ENCODE measurements around the gene EML6. TPM values are rescaled to one million over a fixed set of nuclear protein-coding genes. Genes with fewer than 3 reads are reported as not detected.

The EML6 gene
- total RNA-seq, 1 experiment from 2014 or later: 6.6 TPM

GRCh38 chr2:54927085-54927750, 203.8 kb downstream of the EML6 start:
- CTCF ChIA-PET: no interaction called here

More at GRCh38 chr2:54927085-54927750, 203.8 kb downstream of the EML6 start:
- no peak for DNase-seq (ENCODE audit: low read depth, low spot score)
- intact Hi-C loops (cut with micrococcal nuclease): no loop called here
- Histone ChIP-seq H3K9me3 (ENCODE audit: control insufficient read depth in 1 of 2, insufficient read depth in 1 of 2, low read depth in 1 of 2, low read length in 2 of 2) (no peaks in the 10 kb centered on the region), H3K4me1 (ENCODE audit: control insufficient read depth in 1 of 2, insufficient read depth in 2 of 2, low read length in 2 of 2) (no peaks in the 10 kb centered on the region), H3K27ac (ENCODE audit: low read depth, low read length) (no peak overlapping the region), H3K4me3 (replicated peaks in 1 of 2; ENCODE audit: low read depth in 1 of 2, low read length in 2 of 2) (no peak overlapping the region), H3K4me2 (ENCODE audit: low read length) (no peak overlapping the region), H3K9me2 (ENCODE audit: insufficient read depth) (no peaks in the 10 kb centered on the region), H4K20me1 (ENCODE audit: insufficient read depth) (no peaks in the 10 kb centered on the region), H3K36me3 (ENCODE audit: control insufficient read depth in 1 of 2, insufficient read depth in 2 of 2, low read length in 2 of 2) (no peaks in the 10 kb centered on the region), H3K9ac (ENCODE audit: low read length) (no peak overlapping the region), H3K79me2 (ENCODE audit: insufficient read depth, low read length) (no peaks in the 10 kb centered on the region), H3K27me3 (ENCODE audit: insufficient read depth, low read length) (no peaks in the 10 kb centered on the region), H2AFZ (ENCODE audit: low read depth, low read length, poor library complexity, severe bottlenecking) (no peak overlapping the region)
- no peak for ATAC-seq
- BruUV-seq (replicated peaks): no TSS peak
- ChIA-PET RAD21 (ENCODE audit: low non-redundant PET in 1 of 2, low total read pairs in 2 of 2, uncharacterized antibody in 2 of 2, unreplicated experiment in 2 of 2) (no interaction called here), POLR2A (no interaction called here)
- TF ChIP-seq SP1 (IDR thresholded peaks at IDR 0.05; ENCODE audit: low read depth) (no peak), ZNF274 (IDR thresholded peaks at IDR 0.05; ENCODE audit: low read depth, low read length) (no peak), ZFX (IDR thresholded peaks at IDR 0.05) (no peak), EZH2 (IDR thresholded peaks at IDR 0.05) (no peak), CEBPB (IDR thresholded peaks at IDR 0.05; ENCODE audit: low read depth) (no peak), FOSL1 (IDR thresholded peaks at IDR 0.05; ENCODE audit: low read depth) (no peak), EZH2phosphoT487 (IDR thresholded peaks at IDR 0.05; ENCODE audit: borderline replicate concordance) (no peak), SIN3A (IDR thresholded peaks at IDR 0.05; ENCODE audit: low read depth) (no peak), CTCF (IDR thresholded peaks at IDR 0.05 in 2 of 3, conservative IDR thresholded peaks at IDR 0.05 in 1 of 3; ENCODE audit: borderline replicate concordance in 1 of 3, insufficient read depth in 1 of 3, low read depth in 2 of 3, low read length in 2 of 3) (no peak), JUND (IDR thresholded peaks at IDR 0.05) (no peak)

Measured in HCT116 (cell line).